Stimulated activated naive B cell treated with anti-CD40 and anti-IgM and Interleukin-4, amounts not matched to agents 10 μg/mL and 1 μg/mL and 100 μg/mL, for 72 hours (primary cell): ENCODE measurements around the gene SNAPC4.
"Not testable (repeated sequence)": the region's sequence is repeated elsewhere in the genome, so short reads cannot be mapped to it uniquely, and the experiment has no call there.

Experiments used
- ATAC-seq, 2 donors: fragments of 150-1000 bp; cut with Tn5 transposase; replicated peaks; 2 replicates each; pipeline ENCODE4 v1.10.0; 2021; ENCODE audit warnings: moderate library complexity in 1 of 2
- DNase-seq: peaks from one replicate; pipeline ENCODE4 v3.0.0; 2021
- H3K27ac Mint-ChIP-seq: one replicate; pipeline ENCODE4 v1.8.0; 2022; ENCODE audit warnings: mild to moderate bottlenecking, mixed read lengths
- H3K27me3 Mint-ChIP-seq, 2 donors: one replicate each; pipeline ENCODE4 v1.8.0; 2022; ENCODE audit warnings: mixed read lengths in 2 of 2
- H3K36me3 Mint-ChIP-seq, 2 donors: one replicate each; pipeline ENCODE4 v1.8.0; 2022; ENCODE audit warnings: mixed read lengths in 2 of 2, mild to moderate bottlenecking in 1 of 2
- H3K4me1 Mint-ChIP-seq, 2 donors: one replicate each; pipeline ENCODE4 v1.8.0; 2022; ENCODE audit warnings: mixed read lengths in 2 of 2, mild to moderate bottlenecking in 1 of 2
- H3K4me3 Mint-ChIP-seq, 2 donors: one replicate each; pipeline ENCODE4 v1.8.0; 2022; ENCODE audit warnings: mild to moderate bottlenecking in 2 of 2, mixed read lengths in 2 of 2, moderate library complexity in 1 of 2
- H3K9me3 Mint-ChIP-seq, 2 donors: one replicate each; pipeline ENCODE4 v1.8.0; 2022; ENCODE audit warnings: mixed read lengths in 2 of 2, mild to moderate bottlenecking in 1 of 2

SNAPC4 gene

DNA sequence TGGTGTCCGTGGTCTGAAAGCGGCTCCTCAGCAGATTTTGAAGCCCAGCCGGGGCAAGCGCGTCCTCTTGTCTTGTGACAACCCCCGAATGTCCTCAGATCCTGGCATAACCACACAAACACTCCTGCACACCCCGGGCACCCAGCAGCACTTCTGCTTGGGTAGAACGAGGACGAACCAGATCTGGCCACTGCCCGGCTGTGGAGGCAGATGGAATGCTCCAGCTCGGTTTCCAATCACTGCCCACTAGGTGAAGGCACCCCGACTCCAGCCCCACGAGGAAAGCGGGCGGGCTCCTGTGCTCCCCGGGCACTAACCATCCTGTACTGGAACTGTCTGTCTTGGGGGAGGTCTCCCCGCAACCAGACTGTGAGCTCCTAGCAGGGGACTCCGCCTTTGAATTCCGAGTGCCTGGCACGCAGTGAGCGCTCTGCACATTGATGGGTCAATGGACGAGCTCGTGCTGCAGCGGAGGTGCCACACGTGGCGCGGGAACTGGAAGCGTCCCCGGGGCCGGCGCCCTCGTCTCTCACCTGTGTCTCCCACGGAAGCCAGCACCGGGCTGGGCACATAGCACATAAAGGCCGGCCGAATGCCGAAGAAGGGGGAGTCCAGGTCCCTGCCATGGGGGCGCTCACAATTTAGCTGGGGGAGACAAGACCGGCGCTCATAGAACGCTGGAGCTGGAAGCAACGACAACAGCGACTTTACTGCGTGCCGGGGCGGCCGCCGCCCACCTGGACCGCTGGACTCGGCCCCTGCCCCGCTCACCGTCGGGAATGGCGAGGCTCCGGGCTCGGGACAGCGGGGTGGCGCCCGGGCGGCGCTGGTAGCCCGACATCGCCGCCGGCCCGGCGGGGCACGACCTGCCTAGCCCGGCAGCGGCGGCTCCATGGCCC is 9.8 kb upstream of the SNAPC4 start:
- peak; percentile 54 to 57 for ATAC-seq
- Mint-ChIP-seq H3K27me3 (no peaks in the 10 kb centered on the region), H3K9me3 (no peaks in the 10 kb centered on the region), H3K36me3 (peaks cover 52 to 55% of the 10 kb centered on the region in 2 donors), H3K27ac (peak overlapping the region; percentile 99), H3K4me3 (peak overlapping the region; percentile 96 to 97), H3K4me1 (peaks cover 34 to 60% of the 10 kb centered on the region in 2 donors)
- DNase-seq: peak; percentile 37

DNA sequence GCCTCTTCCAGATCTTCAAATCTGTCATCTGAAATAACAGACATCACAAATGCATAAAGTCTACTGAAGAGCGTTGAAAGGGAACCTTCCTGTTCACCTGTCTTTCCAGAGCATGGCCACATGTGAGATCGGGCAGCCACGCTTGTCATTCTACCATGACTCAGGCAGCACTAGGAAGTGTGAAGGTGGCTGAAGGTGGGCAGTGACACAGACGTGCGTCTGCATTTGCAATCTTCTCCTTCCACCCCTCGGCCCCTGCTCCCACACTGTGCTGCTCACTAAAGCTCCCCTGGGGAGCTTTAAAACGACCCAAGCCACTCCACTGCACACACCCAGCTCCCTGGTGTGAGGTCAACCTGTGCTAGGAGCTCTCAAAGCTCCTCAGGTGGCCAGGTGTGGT is 7.9 kb upstream of the SNAPC4 start:
- Mint-ChIP-seq H3K9me3 (no peaks in the 10 kb centered on the region), H3K36me3 (peaks cover 51 to 56% of the 10 kb centered on the region in 2 donors), H3K27ac (peak overlapping the region; percentile 65), H3K27me3 (no peaks in the 10 kb centered on the region), H3K4me1 (peaks cover 45 to 72% of the 10 kb centered on the region in 2 donors), H3K4me3 (peak overlapping the region; percentile 6 to 19)
- ATAC-seq: no peak
- no peak for DNase-seq

DNA sequence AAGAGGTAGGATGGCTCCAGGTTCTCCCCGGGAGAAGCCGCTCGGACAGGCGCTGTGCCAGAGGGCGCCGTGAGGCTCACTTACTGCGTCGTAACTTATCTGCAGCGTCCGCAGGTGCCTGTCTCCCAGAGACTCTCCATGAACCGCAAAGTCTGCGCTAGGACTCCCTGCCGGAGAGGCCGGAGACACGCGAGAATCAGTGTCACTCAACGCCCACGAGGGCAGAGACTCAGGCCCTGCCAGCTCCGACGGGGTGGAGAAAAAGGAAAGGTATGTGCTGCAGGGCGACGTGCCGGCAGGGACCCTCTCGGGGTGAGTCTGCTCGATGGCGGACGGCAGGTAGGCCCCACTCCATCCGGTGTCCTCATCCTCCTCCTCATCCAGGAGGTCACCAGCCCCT is 7.1 kb upstream of the SNAPC4 start:
- Mint-ChIP-seq H3K4me3 (peak overlapping the region in 1 of 2 donors; percentile 48), H3K36me3 (peaks cover 57 to 61% of the 10 kb centered on the region in 2 donors), H3K4me1 (peaks cover 46 to 78% of the 10 kb centered on the region in 2 donors)
- not testable (repeated sequence) for H3K9me3 Mint-ChIP-seq, ATAC-seq, DNase-seq, H3K27ac Mint-ChIP-seq, H3K27me3 Mint-ChIP-seq

DNA sequence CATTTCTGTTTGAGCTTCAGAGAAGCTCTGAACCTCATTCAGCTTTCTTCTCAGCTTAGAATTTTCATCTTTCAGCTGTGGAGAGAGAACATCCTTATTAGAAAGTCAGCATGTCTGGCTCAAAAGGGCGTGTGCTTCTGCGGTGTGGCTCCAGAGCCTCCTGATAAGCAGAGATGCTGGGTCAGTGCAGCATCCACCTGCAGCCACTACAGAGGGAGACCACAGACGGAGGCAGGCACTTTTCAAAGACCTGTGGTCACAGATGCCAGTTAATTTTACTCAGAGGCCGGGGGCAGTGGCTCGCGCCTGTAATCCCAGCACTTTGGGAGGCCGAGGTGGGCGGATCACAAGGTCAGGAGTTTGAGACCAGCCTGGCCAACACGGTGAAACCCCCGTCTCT is 5.9 kb upstream of the SNAPC4 start:
- ATAC-seq, H3K27me3 Mint-ChIP-seq, H3K27ac Mint-ChIP-seq, H3K4me3 Mint-ChIP-seq, DNase-seq, H3K9me3 Mint-ChIP-seq: not testable (repeated sequence)
- H3K36me3 Mint-ChIP-seq: peaks cover 62 to 68% of the 10 kb centered on the region in 2 donors
- peaks cover 47 to 75% of the 10 kb centered on the region in 2 donors for H3K4me1 Mint-ChIP-seq

DNA sequence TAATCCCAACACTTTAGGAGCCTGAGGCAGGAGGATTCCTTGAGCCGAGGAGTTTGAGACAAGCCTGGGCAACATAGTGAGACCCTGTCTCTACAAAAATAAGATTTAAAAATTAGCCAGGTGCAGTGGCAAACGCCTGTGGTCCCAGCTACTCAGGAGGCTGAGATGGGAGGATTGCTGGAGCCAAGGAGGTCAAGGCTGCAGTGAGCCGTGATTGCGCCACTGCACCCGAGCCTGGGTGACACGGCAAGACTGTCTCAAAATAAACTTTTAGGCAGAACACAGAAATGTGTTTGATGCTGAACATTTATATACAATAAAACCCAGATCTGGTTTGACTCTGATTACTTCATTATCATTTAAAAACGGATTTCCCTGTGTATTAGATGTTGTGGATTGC is 5.5 kb upstream of the SNAPC4 start:
- Mint-ChIP-seq H3K4me3 (no peak overlapping the region), H3K9me3 (no peaks in the 10 kb centered on the region), H3K27ac (peak overlapping the region; percentile 47), H3K36me3 (peaks cover 60 to 71% of the 10 kb centered on the region in 2 donors), H3K27me3 (no peaks in the 10 kb centered on the region), H3K4me1 (peaks cover 49 to 79% of the 10 kb centered on the region in 2 donors)
- DNase-seq (no peak), ATAC-seq (no peak)

DNA sequence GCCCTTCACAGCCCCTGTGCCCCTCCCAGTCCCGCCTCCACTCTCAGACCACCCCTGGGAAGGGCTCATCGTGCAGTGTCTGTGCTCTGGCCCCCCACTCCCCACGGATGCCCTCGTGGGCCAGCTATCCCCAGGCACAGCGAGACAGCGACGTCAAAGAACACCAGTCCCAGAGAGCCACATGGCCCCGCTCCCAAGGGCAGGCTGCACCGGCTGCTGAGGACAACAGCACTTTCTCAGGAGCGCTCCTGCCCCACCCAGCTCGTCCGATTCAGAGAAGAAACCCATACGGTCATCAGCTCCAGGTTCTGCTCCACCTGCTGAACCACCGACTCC is 4.8 kb upstream of the SNAPC4 start:
- peaks cover 50 to 77% of the 10 kb centered on the region in 2 donors for H3K4me1 Mint-ChIP-seq
- no peaks in the 10 kb centered on the region for H3K9me3 Mint-ChIP-seq
- H3K4me3 Mint-ChIP-seq: peak overlapping the region; percentile 75 to 76
- peaks cover 58 to 69% of the 10 kb centered on the region in 2 donors for H3K36me3 Mint-ChIP-seq
- DNase-seq: no peak
- no peaks in the 10 kb centered on the region for H3K27me3 Mint-ChIP-seq
- H3K27ac Mint-ChIP-seq: peak overlapping the region; percentile 95
- no peak for ATAC-seq

DNA sequence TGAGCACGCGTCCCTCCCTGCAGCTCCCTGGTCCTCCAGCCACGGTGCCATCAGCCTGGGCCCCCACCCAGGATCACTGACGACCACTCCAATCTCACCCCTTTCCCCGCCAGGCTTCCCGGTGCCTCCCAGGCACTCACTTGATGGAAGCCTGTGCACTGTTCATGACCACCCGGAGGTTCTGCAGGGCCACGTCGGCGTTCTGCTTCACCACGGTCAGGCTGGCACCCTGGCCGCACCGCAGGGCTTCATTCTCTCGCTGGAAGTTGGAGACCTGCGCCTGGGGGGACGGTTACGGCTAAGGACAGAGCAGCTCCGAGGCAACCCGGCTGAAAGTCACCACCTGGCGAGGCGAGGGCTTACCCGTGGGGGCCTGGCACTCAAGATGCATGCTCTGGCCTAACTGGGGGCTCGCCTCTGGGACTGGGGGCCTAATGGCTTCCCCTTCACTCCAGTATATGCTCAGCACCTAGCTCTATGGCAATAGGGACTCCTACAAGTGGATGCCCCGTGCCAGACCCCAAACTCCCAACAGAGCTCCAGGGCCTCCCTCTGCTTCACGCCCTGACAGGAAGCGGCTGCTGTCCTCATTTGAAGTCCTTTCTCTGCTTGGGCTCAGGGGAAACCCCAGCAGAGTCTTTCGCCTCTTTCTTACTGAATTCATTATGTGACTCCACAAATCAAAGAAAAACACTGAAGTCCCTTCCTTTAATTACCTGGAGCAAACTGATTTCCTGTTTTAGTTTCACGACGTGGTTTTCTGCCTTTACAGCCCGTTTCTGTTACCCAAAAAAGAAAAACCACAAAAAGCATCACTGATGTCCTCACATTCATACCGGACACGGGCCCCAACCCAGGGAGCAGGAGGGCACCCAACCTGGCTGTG is 4.2 kb upstream of the SNAPC4 start:
- ATAC-seq: peak; percentile 40 to 43
- Mint-ChIP-seq H3K9me3 (no peaks in the 10 kb centered on the region), H3K27ac (peak overlapping the region; percentile 95), H3K4me3 (peak overlapping the region; percentile 75 to 76), H3K4me1 (peaks cover 50 to 74% of the 10 kb centered on the region in 2 donors), H3K27me3 (no peaks in the 10 kb centered on the region), H3K36me3 (peaks cover 54 to 70% of the 10 kb centered on the region in 2 donors)
- peak; percentile 41 for DNase-seq

DNA sequence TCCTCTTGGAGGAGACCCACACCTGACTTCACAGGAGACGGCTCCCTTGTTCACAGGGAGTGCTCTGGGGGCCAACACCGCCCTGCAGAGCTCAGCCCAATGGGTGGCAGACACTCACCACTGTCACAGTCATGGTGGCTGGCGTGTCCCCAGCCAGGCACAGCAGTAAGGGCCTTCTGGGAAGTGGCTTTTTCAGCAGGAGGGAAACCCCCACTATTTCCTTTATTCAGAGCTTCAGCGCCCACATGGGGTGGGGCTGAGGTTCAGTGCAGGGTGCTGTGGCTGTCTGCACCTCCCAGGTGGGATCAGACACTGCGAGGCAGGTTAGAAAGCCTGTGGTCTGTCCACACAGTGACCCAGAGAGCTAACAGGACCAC is 3.6 kb upstream of the SNAPC4 start:
- peaks cover 50 to 74% of the 10 kb centered on the region in 2 donors for H3K4me1 Mint-ChIP-seq
- H3K9me3 Mint-ChIP-seq: no peaks in the 10 kb centered on the region
- H3K4me3 Mint-ChIP-seq: peak overlapping the region; percentile 29 to 76
- DNase-seq (peak; percentile 75), ATAC-seq (peak; percentile 74 to 79)
- H3K27ac Mint-ChIP-seq: peak overlapping the region; percentile 95
- H3K36me3 Mint-ChIP-seq: peaks cover 50 to 71% of the 10 kb centered on the region in 2 donors
- H3K27me3 Mint-ChIP-seq: no peaks in the 10 kb centered on the region

DNA sequence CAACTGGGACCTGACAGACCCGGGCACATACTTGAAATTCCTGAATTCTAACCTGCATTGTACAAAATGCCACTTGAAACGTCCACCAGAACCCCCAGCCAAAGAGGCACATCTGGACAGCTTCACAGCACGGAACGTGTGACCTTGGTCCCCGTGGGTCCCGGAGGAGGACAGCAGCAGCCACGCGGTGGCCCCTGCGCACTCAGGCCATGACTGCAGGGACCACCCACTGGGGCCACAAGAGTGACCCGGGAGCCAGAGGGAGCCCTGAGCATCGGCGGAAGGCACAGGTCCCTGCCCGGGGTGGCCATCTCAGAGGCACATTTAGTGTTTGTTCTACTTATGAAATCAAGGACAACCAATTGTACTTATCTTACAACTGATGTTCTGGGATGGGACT is 2.1 kb upstream of the SNAPC4 start:
- peaks cover 45 to 69% of the 10 kb centered on the region in 2 donors for H3K4me1 Mint-ChIP-seq
- DNase-seq (no peak), ATAC-seq (no peak)
- no peak overlapping the region for H3K4me3 Mint-ChIP-seq
- peak overlapping the region; percentile 89 for H3K27ac Mint-ChIP-seq
- no peaks in the 10 kb centered on the region for H3K9me3 Mint-ChIP-seq
- H3K27me3 Mint-ChIP-seq: no peaks in the 10 kb centered on the region
- peaks cover 44 to 67% of the 10 kb centered on the region in 2 donors for H3K36me3 Mint-ChIP-seq

DNA sequence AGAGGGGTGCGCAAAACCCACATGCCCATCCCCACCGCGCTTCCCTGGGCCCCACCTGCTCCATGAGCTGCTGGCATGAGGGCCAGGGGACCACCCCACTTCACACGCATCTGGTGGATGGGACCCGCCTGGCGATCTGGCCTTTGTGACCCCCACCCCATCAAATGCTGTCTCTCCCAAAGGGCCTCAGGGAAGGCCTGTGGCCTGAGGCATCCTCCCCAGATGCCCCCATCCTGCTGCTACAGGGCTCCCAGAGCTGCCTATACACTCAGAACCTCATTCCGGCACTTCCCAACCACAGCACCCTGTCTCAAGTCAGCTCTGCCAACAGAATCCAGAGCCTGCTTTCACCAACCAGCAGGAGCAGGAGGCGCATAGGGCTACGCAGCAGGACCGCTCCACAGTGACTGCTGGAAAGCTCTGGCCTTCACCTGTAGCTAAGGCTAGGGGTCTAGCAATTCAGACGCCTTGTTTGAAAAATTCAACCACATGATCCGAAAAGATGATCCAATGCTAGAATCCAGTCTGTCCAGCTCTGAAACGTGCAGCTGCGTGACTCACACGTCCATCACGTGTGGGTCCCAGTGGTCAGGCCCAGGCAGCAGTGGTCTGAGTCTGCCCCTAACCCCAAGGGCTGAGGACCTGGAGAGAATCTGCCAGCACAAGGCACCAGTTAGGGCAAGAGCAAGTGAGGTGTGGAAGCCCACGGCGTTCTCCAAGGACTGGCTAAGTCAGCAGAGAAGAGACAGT is 1.4 kb upstream of the SNAPC4 start:
- no peak for ATAC-seq
- Mint-ChIP-seq H3K27ac (peak overlapping the region; percentile 25), H3K36me3 (peaks cover 44 to 70% of the 10 kb centered on the region in 2 donors), H3K4me3 (peak overlapping the region in 1 of 2 donors; percentile 46), H3K4me1 (peaks cover 43 to 68% of the 10 kb centered on the region in 2 donors), H3K27me3 (no peaks in the 10 kb centered on the region), H3K9me3 (no peaks in the 10 kb centered on the region)
- DNase-seq: no peak

DNA sequence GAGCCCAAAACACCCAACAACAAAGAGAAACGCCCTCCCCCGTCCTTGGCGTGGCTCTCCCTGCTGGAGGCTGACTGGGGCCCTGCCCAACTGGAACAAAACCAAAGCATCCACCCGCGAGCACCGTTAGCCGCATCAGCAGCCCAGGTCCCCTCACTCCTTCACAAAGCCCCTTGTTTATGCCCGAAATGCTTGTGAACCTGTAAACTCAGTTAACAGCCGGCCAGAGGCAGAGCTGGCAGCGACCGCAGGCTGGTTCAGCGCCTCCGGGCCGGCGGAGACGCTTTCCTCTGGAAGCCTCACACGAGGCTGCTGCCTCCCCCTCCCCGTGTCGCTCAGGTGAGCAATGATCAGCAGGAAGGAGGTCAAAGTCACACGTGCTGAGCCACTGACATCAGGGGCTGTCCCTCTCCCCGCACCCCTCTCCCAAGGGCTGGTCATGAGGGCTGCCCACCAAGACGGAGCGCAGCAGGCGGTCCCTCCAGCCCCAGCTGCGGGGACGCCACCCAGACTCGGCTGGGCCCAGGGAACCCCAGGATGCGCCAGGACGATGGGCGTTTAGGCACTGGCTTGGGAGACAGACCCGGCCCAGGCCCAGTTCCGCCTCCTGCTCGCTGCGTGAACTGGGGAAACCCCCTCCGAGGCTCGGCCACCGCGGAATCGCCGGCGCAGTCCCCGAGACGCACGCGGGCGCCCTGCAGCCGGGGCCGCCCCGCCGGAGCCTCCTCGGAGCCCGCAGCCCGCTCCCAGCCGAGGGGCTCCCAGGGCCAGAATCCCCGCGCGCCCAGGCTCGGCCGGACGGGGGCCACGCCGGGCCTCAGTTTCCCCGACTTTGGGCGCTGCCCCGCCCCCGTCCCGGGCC is 563 bp downstream of the SNAPC4 start:
- Mint-ChIP-seq H3K27me3 (no peaks in the 10 kb centered on the region), H3K4me1 (peaks cover 36 to 55% of the 10 kb centered on the region in 2 donors), H3K27ac (peak overlapping the region; percentile 97), H3K36me3 (peaks cover 43 to 76% of the 10 kb centered on the region in 2 donors), H3K9me3 (no peaks in the 10 kb centered on the region), H3K4me3 (peak overlapping the region; percentile 93 to 95)
- DNase-seq (peak; percentile 55), ATAC-seq (peak; percentile 53 to 60)

DNA sequence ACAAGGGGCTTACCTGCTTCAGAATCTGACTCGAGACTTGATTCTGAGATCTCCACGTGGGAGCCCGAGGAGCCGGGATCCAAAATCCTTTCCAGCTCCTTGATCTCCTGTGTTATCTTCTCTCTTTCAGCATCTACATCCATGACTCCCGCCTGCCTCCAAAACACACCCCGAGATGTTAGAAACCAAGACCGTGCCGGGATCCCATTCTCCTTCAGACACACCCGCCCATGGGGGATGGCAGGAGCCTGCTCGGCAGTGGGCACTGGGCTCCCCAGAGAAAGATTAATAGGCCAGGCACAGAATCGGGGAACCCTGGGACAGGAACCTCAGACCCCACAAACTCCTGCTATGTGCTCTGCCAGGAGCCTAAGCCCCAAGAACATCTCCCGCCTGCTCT is 1.7 kb downstream of the SNAPC4 start:
- Mint-ChIP-seq H3K4me1 (peaks cover 26 to 44% of the 10 kb centered on the region in 2 donors), H3K9me3 (no peaks in the 10 kb centered on the region), H3K27me3 (no peaks in the 10 kb centered on the region), H3K27ac (peak overlapping the region; percentile 97), H3K36me3 (peaks cover 32 to 70% of the 10 kb centered on the region in 2 donors), H3K4me3 (peak overlapping the region; percentile 93 to 95)
- ATAC-seq (no peak), DNase-seq (no peak)

DNA sequence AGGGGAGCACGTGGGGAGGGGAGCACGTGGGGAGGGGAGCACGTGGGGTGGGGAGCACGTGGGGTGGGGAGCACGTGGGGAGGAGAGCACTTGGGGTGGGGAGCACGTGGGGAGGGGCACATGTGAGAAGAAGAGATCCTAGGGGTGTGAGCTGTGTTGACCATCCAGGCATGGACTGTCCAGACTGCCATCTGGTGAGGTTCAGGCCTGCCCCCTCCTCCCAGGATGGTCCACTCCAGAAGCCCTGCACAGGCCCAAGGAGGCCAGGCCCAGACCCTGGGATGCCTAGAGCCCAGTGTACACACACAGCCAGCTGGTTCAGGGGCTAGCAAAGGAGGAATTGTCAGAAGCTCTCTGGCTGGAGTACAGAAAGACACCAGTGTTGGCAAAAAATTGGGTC is 2.3 kb downstream of the SNAPC4 start:
- no peaks in the 10 kb centered on the region for H3K27me3 Mint-ChIP-seq
- DNase-seq (no peak), ATAC-seq (no peak)
- H3K27ac Mint-ChIP-seq: peak overlapping the region; percentile 20
- H3K9me3 Mint-ChIP-seq: no peaks in the 10 kb centered on the region
- peaks cover 31 to 67% of the 10 kb centered on the region in 2 donors for H3K36me3 Mint-ChIP-seq
- peaks cover 25 to 42% of the 10 kb centered on the region in 2 donors for H3K4me1 Mint-ChIP-seq
- H3K4me3 Mint-ChIP-seq: no peak overlapping the region
